Tibial artery (tissue), 4 donors: ENCODE results near the gene KRTAP10-5.

Experiments used
- DNase-seq, 2 donors: peaks; one replicate each; pipeline ENCODE4 v3.0.0-alpha.2; 2019
- H3K27ac ChIP-seq, 2 donors: fragments of 200-600 bp; sonication (generic) in 1 of 2; 1 replicate in 1 of 2; 2 replicates in 1 of 2; pipeline ENCODE4 v1.5.1; 2018 to 2019; ENCODE audit warnings: mild to moderate bottlenecking in 1 of 2
- H3K27me3 ChIP-seq, 2 donors: fragments of 200-600 bp; sonication (generic) in 1 of 2; one replicate each; pipeline versions ENCODE4 v1.5.1 to v1.6.0; 2016 to 2019
- H3K36me3 ChIP-seq, 3 donors: fragments of 200-600 bp; sonication (generic) in 2 of 3; one replicate each; pipeline ENCODE4 v1.5.1; 2016 to 2019; ENCODE audit warnings: mild to moderate bottlenecking in 2 of 3
- H3K4me1 ChIP-seq, 4 donors: fragments of 200-600 bp; sonication (generic) in 2 of 4; 1 replicate in 3 of 4; 2 replicates in 1 of 4; pipeline ENCODE4 v1.5.1; 2016 to 2019
- H3K4me3 ChIP-seq, 2 donors: fragments of 200-600 bp; sonication (generic) in 1 of 2; 1 replicate in 1 of 2; 2 replicates in 1 of 2; pipeline ENCODE4 v1.5.1; 2018 to 2019; ENCODE audit warnings: mild to moderate bottlenecking in 2 of 2
- H3K9me3 ChIP-seq, 3 donors: fragments of 200-600 bp; sonication (generic) in 1 of 3; one replicate each; pipeline ENCODE4 v1.5.1; 2016 to 2019
- CTCF ChIP-seq, 2 experiments: fragments of 200-600 bp in 1 of 2; fragments of 450-650 bp in 1 of 2; IDR thresholded peaks; one replicate each; pipeline ENCODE4 v1.5.1; 2017 to 2019; ENCODE audit warnings: antibody characterized with exemption in 2 of 2, mild to moderate bottlenecking in 1 of 2, moderate library complexity in 1 of 2
- intact Hi-C: fragments of 100-400 bp; cut with DNase I; formaldehyde crosslinking; loops from one replicate; pipeline ENCODE4 v1.15.0; 2023; ENCODE audit warnings: low total_unique reads

Gene KRTAP10-5

GRCh38 chr21:44583089-44583799 is 2.8 kb upstream of the KRTAP10-5 start:
- intact Hi-C loops, result no loop called here
- no peak for DNase-seq
- H3K27me3 ChIP-seq, result peaks cover 0 to 27% of the 10 kb centered on the region in 2 donors

GRCh38 chr21:44582055-44582454 is 1.7 kb upstream of the KRTAP10-5 start:
- Histone ChIP-seq H3K9me3 (peaks cover 0 to 35% (median 30%) of the 10 kb centered on the region in 3 donors), H3K4me1 (no peaks in the 10 kb centered on the region), H3K4me3 (no peak overlapping the region), H3K27ac (no peak overlapping the region), H3K27me3 (peaks cover 0 to 27% of the 10 kb centered on the region in 2 donors), H3K36me3 (no peaks in the 10 kb centered on the region)
- intact Hi-C loops, result no loop called here
- no peak for TF ChIP-seq CTCF (IDR thresholded peaks at IDR 0.05)
- DNase-seq, result peak in 1 of 2 donors; percentile 37

More at GRCh38 chr21:44583089-44583799, 2.8 kb upstream of the KRTAP10-5 start:
- TF ChIP-seq CTCF (IDR thresholded peaks at IDR 0.05), result no peak
- H3K27ac ChIP-seq, result no peak overlapping the region
- H3K4me1 ChIP-seq, result no peaks in the 10 kb centered on the region
- H3K36me3 ChIP-seq, result no peaks in the 10 kb centered on the region
- no peak overlapping the region for H3K4me3 ChIP-seq
- H3K9me3 ChIP-seq, result peaks cover 0 to 30% (median 24%) of the 10 kb centered on the region in 3 donors

- intact Hi-C loops, result no loop called here
Observed at GRCh38 chr21:44581158-44581557, 754 bp upstream of the KRTAP10-5 start.

GRCh38 chr21:44579833-44580144 is 615 bp downstream of the KRTAP10-5 start:
- Histone ChIP-seq H3K9me3 (peaks cover 0 to 43% (median 30%) of the 10 kb centered on the region in 3 donors), H3K36me3 (no peaks in the 10 kb centered on the region), H3K27me3 (peaks cover 0 to 20% of the 10 kb centered on the region in 2 donors), H3K4me1 (no peaks in the 10 kb centered on the region), H3K4me3 (no peak overlapping the region), H3K27ac (no peak overlapping the region)
- intact Hi-C loops, result no loop called here
- peak in 1 of 2 donors; percentile 48 for DNase-seq
- TF ChIP-seq CTCF (IDR thresholded peaks at IDR 0.05), result no peak

More at GRCh38 chr21:44581158-44581557, 754 bp upstream of the KRTAP10-5 start:
- peaks cover 0 to 23% of the 10 kb centered on the region in 2 donors for H3K27me3 ChIP-seq
- H3K4me1 ChIP-seq, result no peaks in the 10 kb centered on the region
- H3K36me3 ChIP-seq, result no peaks in the 10 kb centered on the region
- no peak overlapping the region for H3K27ac ChIP-seq
- peaks cover 0 to 43% (median 30%) of the 10 kb centered on the region in 3 donors for H3K9me3 ChIP-seq
- TF ChIP-seq CTCF (IDR thresholded peaks at IDR 0.05), result no peak
- H3K4me3 ChIP-seq, result no peak overlapping the region
- DNase-seq, result no peak

GRCh38 chr21:44579056-44579832 is 1.2 kb downstream of the KRTAP10-5 start:
- Histone ChIP-seq H3K27me3 (peaks cover 0 to 22% of the 10 kb centered on the region in 2 donors), H3K4me3 (no peak overlapping the region), H3K27ac (no peak overlapping the region), H3K4me1 (no peaks in the 10 kb centered on the region), H3K36me3 (no peaks in the 10 kb centered on the region), H3K9me3 (peaks cover 0 to 43% (median 30%) of the 10 kb centered on the region in 3 donors)
- TF ChIP-seq CTCF (IDR thresholded peaks at IDR 0.05), result no peak
- intact Hi-C loops, result no loop called here
- DNase-seq, result peak in 1 of 2 donors; percentile 48
